BLaER1 treated with 17β-estradiol and CSF1 and Interleukin-3, amounts not matched to agents 10 nM and 100 nM (cell line): Measurements from ENCODE around the gene RNF213.

Experiments used
- H3K27ac ChIP-seq, 11 experiments: shearing (Covaris generic); formaldehyde crosslinking; 2 replicates each; pipeline ENCODE4 v1.8.1; 2022
- H3K27me3 ChIP-seq, 11 experiments: shearing (Covaris generic); formaldehyde crosslinking; 2 replicates each; pipeline ENCODE4 v1.8.1; 2022
- H3K36me3 ChIP-seq, 11 experiments: shearing (Covaris generic); formaldehyde crosslinking; 2 replicates each; pipeline ENCODE4 v1.8.1; 2022
- H3K4me1 ChIP-seq, 10 experiments: shearing (Covaris generic); formaldehyde crosslinking; 2 replicates each; pipeline ENCODE4 v1.8.1; 2022
- H3K4me2 ChIP-seq, 11 experiments: shearing (Covaris generic); formaldehyde crosslinking; 2 replicates each; pipeline ENCODE4 v1.8.1; 2022
- H3K4me3 ChIP-seq, 10 experiments: shearing (Covaris generic); formaldehyde crosslinking; 2 replicates each; pipeline ENCODE4 v1.8.1; 2022
- H3K9ac ChIP-seq, 11 experiments: shearing (Covaris generic); formaldehyde crosslinking; 2 replicates each; pipeline ENCODE4 v1.8.1; 2022
- H3K9me3 ChIP-seq, 11 experiments: shearing (Covaris generic); formaldehyde crosslinking; replicated peaks in 1 of 11; 2 replicates each; pipeline ENCODE4 v1.8.1; 2022
- H4K20me1 ChIP-seq, 11 experiments: shearing (Covaris generic); formaldehyde crosslinking; 2 replicates each; pipeline ENCODE4 v1.8.1; 2022
- Cebpa-rat ChIP-seq, 11 experiments: shearing (Covaris generic); IDR thresholded peaks; 2 replicates each; pipeline ENCODE4 v1.8.1; 2022

Gene RNF213

DNA sequence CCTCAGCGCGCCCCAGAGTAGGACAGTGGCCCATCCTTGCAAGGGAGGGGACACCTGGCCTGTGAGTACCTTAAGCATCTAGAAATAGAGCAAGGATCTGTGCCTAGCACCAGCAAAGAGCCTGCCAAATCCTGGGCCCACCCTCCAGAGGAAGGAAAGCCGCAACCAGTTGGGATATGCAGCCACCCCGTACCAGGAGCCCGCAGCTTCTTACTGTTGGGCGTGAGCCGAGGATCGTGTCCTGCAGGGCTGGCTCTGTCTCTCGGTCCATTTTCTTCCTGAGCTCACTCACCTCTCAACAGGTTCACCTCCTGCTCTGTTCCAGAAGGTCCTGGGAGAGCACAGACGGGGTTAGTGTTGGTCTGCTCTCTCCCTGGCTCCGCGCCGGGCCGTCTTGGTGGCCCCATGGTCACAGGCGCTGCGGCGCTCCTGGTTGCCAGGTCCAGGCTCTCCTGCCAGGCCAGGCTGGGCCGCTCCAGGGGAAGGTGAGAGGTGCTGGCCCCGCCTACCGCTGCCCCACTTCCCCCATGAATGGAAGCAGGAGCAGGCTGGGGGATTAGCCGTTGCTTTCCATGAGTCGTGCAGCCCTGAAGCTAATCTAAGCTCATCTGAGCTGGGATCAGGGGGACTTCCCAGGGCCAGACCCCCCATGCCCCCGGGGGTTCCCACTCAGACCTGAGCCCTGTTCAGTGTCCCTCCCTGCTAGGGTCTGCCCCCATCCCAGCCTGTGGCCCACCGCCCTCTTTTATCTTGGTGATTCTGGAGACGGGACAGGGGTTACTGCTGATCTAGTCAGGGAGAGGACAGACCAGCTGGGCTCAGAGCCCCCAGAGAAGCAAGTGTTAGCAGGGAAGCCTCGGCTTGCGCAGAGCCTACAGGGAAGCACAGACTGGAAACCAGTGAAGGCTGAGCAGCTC is 167.0 kb downstream of the RNF213 start:
- Histone ChIP-seq H3K4me2 (peak overlapping the region in 7 of 11 experiments; percentile 25 to 97 (median 86); a peak in 10 of 22 replicates), H3K4me3 (no peak overlapping the region), H3K4me1 (peaks cover 28 to 50% (median 47%) of the 10 kb centered on the region in 10 experiments), H3K36me3 (no peaks in the 10 kb centered on the region), H3K9ac (0 out of 22 replicates have a peak overlapping the region, but pooled peaks of 1 of the 11 experiments have one; percentile 9), H3K9me3 (no peaks in the 10 kb centered on the region), H3K27me3 (peaks cover 0 to 29% (median 0%) of the 10 kb centered on the region in 11 experiments; a peak in 8 of 22 replicates), H4K20me1 (peaks cover 0 to 89% (median 33%) of the 10 kb centered on the region in 11 experiments; a peak in 18 of 22 replicates), H3K27ac (no peak overlapping the region)
- no peak for TF ChIP-seq Cebpa-rat (IDR thresholded peaks at IDR 0.05)

DNA sequence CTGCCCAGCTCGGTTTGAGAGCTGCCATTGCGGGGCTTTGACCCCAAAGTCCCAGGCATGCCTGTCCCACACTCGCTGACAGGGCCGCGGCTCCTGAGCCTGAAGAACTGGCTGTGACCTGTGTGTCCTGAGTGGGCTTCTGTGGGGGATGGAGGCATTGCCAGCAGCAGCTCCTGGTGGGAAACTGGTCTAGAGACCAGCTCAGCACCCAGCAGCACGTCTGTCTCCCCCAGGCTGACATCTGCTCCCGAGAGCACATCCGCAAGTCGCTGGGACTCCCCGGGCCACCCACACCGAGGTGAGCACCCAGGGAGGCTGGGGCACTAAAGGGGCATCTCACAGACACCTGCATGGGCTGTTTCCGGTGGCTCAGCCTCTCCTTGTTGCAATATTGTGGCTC is 167.7 kb downstream of the RNF213 start:
- Histone ChIP-seq H3K9me3 (no peaks in the 10 kb centered on the region), H3K9ac (no peak overlapping the region; a peak in 1 of 22 replicates), H3K4me1 (peaks cover 21 to 43% (median 39%) of the 10 kb centered on the region in 10 experiments), H4K20me1 (peaks cover 0 to 91% (median 33%) of the 10 kb centered on the region in 11 experiments; a peak in 18 of 22 replicates), H3K4me2 (no peak overlapping the region), H3K36me3 (no peaks in the 10 kb centered on the region), H3K27me3 (peaks cover 0 to 29% (median 0%) of the 10 kb centered on the region in 11 experiments; a peak in 8 of 22 replicates), H3K27ac (no peak overlapping the region), H3K4me3 (no peak overlapping the region)
- no peak for TF ChIP-seq Cebpa-rat (IDR thresholded peaks at IDR 0.05)

DNA sequence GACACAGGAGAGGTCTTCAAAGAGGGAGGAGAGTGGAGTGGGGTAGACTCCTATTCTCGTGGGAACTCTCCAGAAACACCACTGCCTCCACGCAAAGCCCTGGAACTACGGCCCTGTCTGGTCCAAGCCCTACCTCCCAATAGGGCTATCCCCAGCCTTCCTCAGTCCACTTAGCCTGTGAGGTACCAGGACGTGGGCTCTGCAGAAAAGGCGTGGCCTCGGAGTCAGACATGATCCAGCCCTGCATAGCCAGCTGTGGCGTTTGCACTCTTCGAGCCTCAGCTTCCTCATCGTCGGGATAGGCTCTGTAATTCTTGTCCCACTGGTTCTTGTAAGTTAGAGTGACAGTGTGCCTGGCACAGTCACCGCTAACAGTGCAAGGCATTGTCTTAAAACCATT is 168.1 kb downstream of the RNF213 start:
- Histone ChIP-seq H3K27me3 (peaks cover 0 to 26% (median 0%) of the 10 kb centered on the region in 11 experiments; a peak in 8 of 22 replicates), H3K9ac (no peak overlapping the region), H3K27ac (no peak overlapping the region), H4K20me1 (peaks cover 0 to 88% (median 29%) of the 10 kb centered on the region in 11 experiments; a peak in 18 of 22 replicates), H3K4me1 (peaks cover 17 to 39% (median 35%) of the 10 kb centered on the region in 10 experiments), H3K4me3 (no peak overlapping the region), H3K36me3 (no peaks in the 10 kb centered on the region), H3K9me3 (no peaks in the 10 kb centered on the region), H3K4me2 (no peak overlapping the region)
- TF ChIP-seq Cebpa-rat (IDR thresholded peaks at IDR 0.05) = no peak

DNA sequence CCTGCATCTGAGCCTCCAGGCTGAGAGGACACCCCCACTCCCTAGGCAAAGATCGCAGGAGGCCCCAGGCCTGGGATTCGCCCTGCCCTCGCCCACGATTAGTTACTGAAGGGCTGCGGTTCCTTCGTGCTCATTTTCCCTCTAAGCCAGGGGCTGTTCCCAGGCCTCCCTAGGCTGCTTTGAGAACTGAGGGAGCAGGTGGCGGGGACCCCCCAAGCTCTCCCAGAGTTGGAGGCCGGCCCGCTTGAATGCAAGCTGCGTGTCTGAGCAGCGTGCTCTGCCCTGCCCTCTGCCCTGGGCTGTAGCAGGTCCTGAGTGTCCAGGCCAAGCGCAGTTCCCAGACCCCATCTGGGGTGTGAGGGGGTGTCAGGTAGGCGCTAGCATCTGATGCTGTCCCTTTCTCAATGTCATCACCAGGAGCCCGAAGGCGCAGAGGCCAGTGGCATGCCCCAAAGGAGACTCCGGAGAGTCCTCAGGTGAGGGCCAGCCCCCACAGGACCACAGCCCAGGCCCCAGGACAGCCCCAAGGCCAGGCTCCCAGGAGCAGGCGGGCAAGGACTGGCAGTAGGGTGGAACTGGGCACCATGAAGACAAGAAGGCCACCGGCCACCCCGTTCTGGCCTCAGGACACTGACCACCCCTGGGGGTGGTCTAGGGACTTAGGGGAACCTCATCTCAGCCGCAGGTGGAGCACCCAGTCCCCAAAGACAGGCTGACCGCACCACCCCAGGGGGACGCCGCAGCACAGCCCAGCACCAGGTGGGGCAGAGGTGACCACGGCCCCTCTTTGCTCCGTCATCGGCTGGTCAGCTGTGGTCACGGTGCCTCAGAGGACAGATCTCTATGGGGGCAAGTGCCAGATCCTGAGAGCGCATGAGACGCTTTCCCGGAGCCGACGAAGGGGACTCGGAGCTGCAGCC is 169.0 kb downstream of the RNF213 start:
- Histone ChIP-seq H3K4me3 (no peak overlapping the region), H3K4me1 (peaks cover 8 to 30% (median 27%) of the 10 kb centered on the region in 10 experiments; a peak in 19 of 20 replicates), H3K27me3 (peaks cover 0 to 20% (median 0%) of the 10 kb centered on the region in 11 experiments; a peak in 8 of 22 replicates), H3K9ac (no peak overlapping the region), H3K27ac (no peak overlapping the region), H3K4me2 (no peak overlapping the region), H3K9me3 (no peaks in the 10 kb centered on the region), H3K36me3 (no peaks in the 10 kb centered on the region), H4K20me1 (peaks cover 0 to 80% (median 21%) of the 10 kb centered on the region in 11 experiments; a peak in 16 of 22 replicates)
- no peak for TF ChIP-seq Cebpa-rat (IDR thresholded peaks at IDR 0.05)

DNA sequence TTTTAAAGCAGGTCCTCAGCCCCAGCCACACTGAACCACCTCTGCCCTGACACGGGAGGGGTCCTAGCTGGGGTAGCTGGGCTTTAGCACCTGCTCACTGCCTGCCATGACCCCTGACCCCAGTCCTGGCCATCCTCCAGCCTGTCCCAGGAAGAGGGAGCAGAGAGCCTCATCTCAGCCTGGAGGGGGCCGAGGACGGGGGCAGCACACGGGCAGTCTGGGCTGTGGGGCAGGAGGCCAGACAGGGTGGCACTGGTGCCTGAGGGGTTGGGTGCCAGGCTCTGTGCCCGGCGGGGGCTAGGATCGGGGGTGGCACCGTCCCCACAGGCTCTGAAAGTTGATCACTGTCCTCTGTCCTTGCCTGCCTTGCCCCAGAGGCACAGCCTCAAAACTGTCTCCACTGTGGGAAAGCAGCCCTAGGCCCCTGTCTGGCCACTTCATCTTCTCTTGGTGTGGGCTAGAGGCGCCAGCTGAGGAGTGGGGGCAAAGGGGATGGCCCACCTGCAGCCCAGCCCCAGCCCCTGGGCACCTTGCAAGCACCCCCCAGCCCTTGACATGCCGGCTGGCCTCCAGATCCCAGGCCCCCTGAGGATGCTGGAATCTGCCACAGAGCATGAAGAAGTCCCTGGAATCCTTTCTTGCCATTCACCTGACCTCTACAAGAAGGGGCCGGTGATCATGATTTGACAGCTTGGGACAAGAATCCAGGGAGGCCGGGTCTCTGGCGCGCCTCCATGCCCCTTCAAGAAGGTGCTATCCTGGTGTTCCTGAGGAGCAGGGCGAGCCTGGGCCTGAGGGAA is 170.0 kb downstream of the RNF213 start:
- no peaks in the 10 kb centered on the region for H3K9me3 ChIP-seq
- peaks cover 0 to 10% (median 0%) of the 10 kb centered on the region in 11 experiments; a peak in 8 of 22 replicates for H3K27me3 ChIP-seq

DNA sequence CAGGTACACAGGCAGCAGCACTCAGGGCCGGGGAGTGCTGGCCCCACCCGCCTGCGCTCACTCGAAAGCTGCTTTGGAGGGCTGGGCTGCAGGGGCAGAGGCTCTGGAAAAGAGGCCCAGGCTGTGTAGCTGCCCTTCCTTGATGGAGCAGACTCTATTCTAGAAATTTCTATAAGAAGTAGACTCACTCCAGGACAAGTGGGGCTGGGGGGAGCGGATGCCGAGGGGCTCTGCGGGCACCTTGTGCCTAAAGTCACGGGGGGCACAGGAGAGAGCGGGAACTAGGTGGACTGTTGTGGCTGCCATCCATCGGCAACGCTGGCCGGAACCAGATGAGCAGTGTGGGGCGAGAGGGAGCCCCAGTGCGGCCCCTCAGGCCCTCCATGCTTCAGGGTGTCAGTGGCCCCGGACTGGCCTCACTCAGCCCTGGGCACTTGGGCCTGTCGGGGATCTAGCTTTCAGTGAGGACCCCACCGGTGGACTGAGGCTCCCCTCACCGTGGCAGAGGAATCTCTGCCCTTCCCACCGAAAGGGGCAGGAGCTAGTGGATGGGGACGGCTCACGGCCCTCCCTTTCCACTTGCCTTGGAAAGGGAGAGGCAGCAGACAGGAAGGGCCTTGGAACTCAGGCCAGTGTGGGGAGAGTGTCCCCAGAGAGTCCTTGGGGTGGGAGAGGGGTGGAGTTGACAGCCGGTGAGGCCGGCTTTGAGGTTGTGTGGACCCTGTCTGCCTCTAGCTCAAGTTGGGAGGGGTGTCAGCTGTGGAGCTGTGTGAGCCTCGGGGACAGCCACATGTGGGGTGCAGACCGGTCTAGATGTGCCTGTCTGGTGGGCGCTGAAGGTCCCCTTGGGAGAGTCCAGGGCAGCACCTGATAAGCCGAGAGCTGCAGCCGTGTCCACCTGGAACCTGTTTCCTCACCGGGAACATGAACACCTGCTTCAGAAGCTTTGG is 170.9 kb downstream of the RNF213 start:
- Histone ChIP-seq H3K27ac (no peak overlapping the region), H3K4me3 (no peak overlapping the region), H3K9ac (no peak overlapping the region), H3K4me2 (no peak overlapping the region), H3K4me1 (peaks cover 0 to 11% (median 8%) of the 10 kb centered on the region in 10 experiments; a peak in 13 of 20 replicates), H4K20me1 (peaks cover 0 to 61% (median 9%) of the 10 kb centered on the region in 11 experiments; a peak in 13 of 22 replicates), H3K9me3 (no peaks in the 10 kb centered on the region; a peak in 1 of 22 replicates), H3K36me3 (no peaks in the 10 kb centered on the region), H3K27me3 (peaks cover 0 to 1% (median 0%) of the 10 kb centered on the region in 11 experiments; a peak in 1 of 22 replicates)
- no peak for TF ChIP-seq Cebpa-rat (IDR thresholded peaks at IDR 0.05)

More for the DNA sequence above, 170.0 kb downstream of the RNF213 start:
- Histone ChIP-seq H3K27ac (no peak overlapping the region), H3K9ac (no peak overlapping the region; a peak in 1 of 22 replicates), H3K4me2 (no peak overlapping the region), H4K20me1 (peaks cover 0 to 70% (median 12%) of the 10 kb centered on the region in 11 experiments; a peak in 16 of 22 replicates), H3K4me3 (no peak overlapping the region), H3K4me1 (peaks cover 0 to 20% (median 16%) of the 10 kb centered on the region in 10 experiments; a peak in 15 of 20 replicates), H3K36me3 (no peaks in the 10 kb centered on the region)
- TF ChIP-seq Cebpa-rat (IDR thresholded peaks at IDR 0.05) = no peak

DNA sequence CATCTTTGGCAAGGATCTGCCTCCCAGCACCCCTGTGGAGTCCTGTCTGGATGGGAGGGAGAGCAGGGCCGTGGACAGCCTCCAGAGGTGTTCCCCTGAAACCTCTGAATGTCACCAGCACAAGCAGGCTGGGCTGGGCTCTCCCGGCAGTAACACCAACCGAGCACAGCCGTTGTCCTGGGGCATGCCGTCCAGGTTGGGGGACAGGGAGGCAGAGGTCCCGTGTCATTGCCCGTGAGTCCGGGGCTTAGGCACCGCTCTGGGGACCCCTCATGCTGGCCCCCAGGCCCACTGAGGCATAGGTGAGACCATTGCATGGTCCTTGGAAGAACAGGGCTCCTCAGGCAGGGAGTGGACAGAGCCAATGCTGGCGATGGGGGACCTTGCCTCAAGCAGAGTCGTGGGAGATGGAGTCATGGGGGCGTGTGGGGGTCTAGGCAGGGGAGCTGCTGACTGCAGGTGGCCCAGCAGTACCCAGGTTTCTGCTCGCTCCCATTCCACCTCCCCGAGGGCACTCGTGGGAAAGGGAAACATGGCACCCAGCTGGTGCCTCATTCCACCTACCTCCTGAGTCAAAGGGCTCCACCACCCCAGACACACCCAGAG is 171.8 kb downstream of the RNF213 start:
- Histone ChIP-seq H3K4me2 (no peak overlapping the region), H3K4me1 (peaks cover 0 to 2% (median 0%) of the 10 kb centered on the region in 10 experiments; a peak in 4 of 20 replicates), H4K20me1 (peaks cover 0 to 55% (median 6%) of the 10 kb centered on the region in 11 experiments; a peak in 10 of 22 replicates), H3K27me3 (no peaks in the 10 kb centered on the region), H3K27ac (no peak overlapping the region), H3K9ac (no peak overlapping the region), H3K9me3 (no peaks in the 10 kb centered on the region; a peak in 1 of 22 replicates), H3K36me3 (no peaks in the 10 kb centered on the region), H3K4me3 (no peak overlapping the region)
- no peak for TF ChIP-seq Cebpa-rat (IDR thresholded peaks at IDR 0.05)
